Natural killer cell (primary cell): Measurements from ENCODE around the gene PPP5C. TPM values are rescaled to one million over a fixed set of nuclear protein-coding genes. Genes with fewer than 3 reads are reported as not detected.

Source experiments
- ATAC-seq, 3 donors: fragments of 150-1000 bp in 2 of 3; fragments of 200-7000 bp in 1 of 3; cut with Tn5 transposase; 1 replicate in 1 of 3; 2 replicates in 2 of 3; pipeline ENCODE4 v1.10.0; 2021; ENCODE audit warnings: mild to moderate bottlenecking in 2 of 3, moderate library complexity in 2 of 3
- DNase-seq, 2 donors: peaks; one replicate each; pipeline versions ENCODE4 v3.0.0 to v3.0.0-alpha.2; 2013 to 2021; ENCODE audit warnings: mixed read lengths in 1 of 2
- H3K27ac ChIP-seq: one replicate; pipeline ENCODE4 v1.5.1; 2013; ENCODE audit warnings: mild to moderate bottlenecking, low read length
- H3K27me3 ChIP-seq: one replicate; pipeline ENCODE4 v1.6.1; 2013; ENCODE audit warnings: low read length; ENCODE audit not compliant: control insufficient read depth, insufficient read depth
- H3K36me3 ChIP-seq: one replicate; pipeline ENCODE4 v1.6.1; 2013; ENCODE audit warnings: low read length; ENCODE audit not compliant: control insufficient read depth, insufficient read depth
- H3K4me1 ChIP-seq: one replicate; pipeline ENCODE4 v1.6.1; 2013; ENCODE audit warnings: low read length; ENCODE audit not compliant: control insufficient read depth, insufficient read depth
- H3K4me3 ChIP-seq: one replicate; pipeline ENCODE4 v1.5.1; 2013; ENCODE audit warnings: low read length
- H3K9me3 ChIP-seq: one replicate; pipeline ENCODE4 v1.6.1; 2013; ENCODE audit warnings: low read length; ENCODE audit not compliant: control insufficient read depth, insufficient read depth
- H3K27ac Mint-ChIP-seq, 2 donors: one replicate each; pipeline ENCODE4 v1.8.0; 2022; ENCODE audit warnings: mild to moderate bottlenecking in 2 of 2, mixed read lengths in 2 of 2, moderate library complexity in 1 of 2
- H3K27me3 Mint-ChIP-seq, 2 donors: one replicate each; pipeline ENCODE4 v1.8.0; 2022; ENCODE audit warnings: low read depth in 2 of 2, mixed read lengths in 2 of 2
- H3K36me3 Mint-ChIP-seq: one replicate; pipeline ENCODE4 v1.8.0; 2022; ENCODE audit warnings: mixed read lengths
- H3K4me1 Mint-ChIP-seq, 2 donors: one replicate each; pipeline ENCODE4 v1.8.0; 2022; ENCODE audit warnings: mixed read lengths in 2 of 2
- H3K4me3 Mint-ChIP-seq: one replicate; pipeline ENCODE4 v1.8.0; 2022; ENCODE audit warnings: mild to moderate bottlenecking, moderate library complexity, mixed read lengths
- H3K9me3 Mint-ChIP-seq, 2 donors: one replicate each; pipeline ENCODE4 v1.8.0; 2022; ENCODE audit warnings: mixed read lengths in 2 of 2
- WGBS: methylation state at CpG from one replicate; pipeline ENCODE4 v1.1.7; 2013; ENCODE audit warnings: missing lambda C conversion rate; ENCODE audit not compliant: insufficient coverage; 5-methylcytosine and 5-hydroxymethylcytosine counted together
- intact Hi-C: fragments of 100-400 bp; cut with micrococcal nuclease; formaldehyde crosslinking; loops from one replicate; pipeline ENCODE4 v1.14.2; 2022
- total RNA-seq, 4 donors: library from RNA; stranded (reverse); fragments of 120-200 nt in 1 of 4; gene quantifications; one replicate each; pipeline versions ENCODE4 v1.2.3 to v1.2.4, GENCODE V29; 2013 to 2022
- TF ChIP-seq, protein P1 (sequence below): fragments of 200-600 bp; IDR thresholded peaks from one replicate; pipeline ENCODE4 v1.8.0; 2022; ENCODE audit warnings: antibody characterized with exemption

The PPP5C gene
- total RNA-seq, 3 donors from 2014 or later (not counting 1 experiment from before 2014, with no cell fraction given), result 95.4 to 106 (median 98.4) TPM

GRCh38 chr19:46353730-46354528, 7.0 kb downstream of the PPP5C start:
- H3K36me3 Mint-ChIP-seq, result no peaks in the 10 kb centered on the region
- no peak overlapping the region for H3K27ac ChIP-seq
- peak overlapping the region in 1 of 2 donors; percentile 42 for H3K27ac Mint-ChIP-seq
- peaks cover 45 to 86% of the 10 kb centered on the region in 2 donors for H3K4me1 Mint-ChIP-seq
- no peaks in the 10 kb centered on the region for H3K27me3 ChIP-seq
- peaks cover 83% of the 10 kb centered on the region for H3K4me1 ChIP-seq
- no peaks in the 10 kb centered on the region for H3K27me3 Mint-ChIP-seq
- H3K9me3 ChIP-seq, result no peaks in the 10 kb centered on the region
- 94% methylated on average over 28 of the region's 28 CpGs for WGBS
- no peak overlapping the region for H3K4me3 Mint-ChIP-seq
- no peak for ATAC-seq
- no peak overlapping the region for H3K4me3 ChIP-seq
- TF ChIP-seq, protein P1, sequence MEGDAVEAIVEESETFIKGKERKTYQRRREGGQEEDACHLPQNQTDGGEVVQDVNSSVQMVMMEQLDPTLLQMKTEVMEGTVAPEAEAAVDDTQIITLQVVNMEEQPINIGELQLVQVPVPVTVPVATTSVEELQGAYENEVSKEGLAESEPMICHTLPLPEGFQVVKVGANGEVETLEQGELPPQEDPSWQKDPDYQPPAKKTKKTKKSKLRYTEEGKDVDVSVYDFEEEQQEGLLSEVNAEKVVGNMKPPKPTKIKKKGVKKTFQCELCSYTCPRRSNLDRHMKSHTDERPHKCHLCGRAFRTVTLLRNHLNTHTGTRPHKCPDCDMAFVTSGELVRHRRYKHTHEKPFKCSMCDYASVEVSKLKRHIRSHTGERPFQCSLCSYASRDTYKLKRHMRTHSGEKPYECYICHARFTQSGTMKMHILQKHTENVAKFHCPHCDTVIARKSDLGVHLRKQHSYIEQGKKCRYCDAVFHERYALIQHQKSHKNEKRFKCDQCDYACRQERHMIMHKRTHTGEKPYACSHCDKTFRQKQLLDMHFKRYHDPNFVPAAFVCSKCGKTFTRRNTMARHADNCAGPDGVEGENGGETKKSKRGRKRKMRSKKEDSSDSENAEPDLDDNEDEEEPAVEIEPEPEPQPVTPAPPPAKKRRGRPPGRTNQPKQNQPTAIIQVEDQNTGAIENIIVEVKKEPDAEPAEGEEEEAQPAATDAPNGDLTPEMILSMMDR, result no peak
- H3K36me3 ChIP-seq, result peaks cover 35% of the 10 kb centered on the region
- intact Hi-C loops, result no loop called here
- DNase-seq, result no peak
- no peaks in the 10 kb centered on the region for H3K9me3 Mint-ChIP-seq

DNA sequence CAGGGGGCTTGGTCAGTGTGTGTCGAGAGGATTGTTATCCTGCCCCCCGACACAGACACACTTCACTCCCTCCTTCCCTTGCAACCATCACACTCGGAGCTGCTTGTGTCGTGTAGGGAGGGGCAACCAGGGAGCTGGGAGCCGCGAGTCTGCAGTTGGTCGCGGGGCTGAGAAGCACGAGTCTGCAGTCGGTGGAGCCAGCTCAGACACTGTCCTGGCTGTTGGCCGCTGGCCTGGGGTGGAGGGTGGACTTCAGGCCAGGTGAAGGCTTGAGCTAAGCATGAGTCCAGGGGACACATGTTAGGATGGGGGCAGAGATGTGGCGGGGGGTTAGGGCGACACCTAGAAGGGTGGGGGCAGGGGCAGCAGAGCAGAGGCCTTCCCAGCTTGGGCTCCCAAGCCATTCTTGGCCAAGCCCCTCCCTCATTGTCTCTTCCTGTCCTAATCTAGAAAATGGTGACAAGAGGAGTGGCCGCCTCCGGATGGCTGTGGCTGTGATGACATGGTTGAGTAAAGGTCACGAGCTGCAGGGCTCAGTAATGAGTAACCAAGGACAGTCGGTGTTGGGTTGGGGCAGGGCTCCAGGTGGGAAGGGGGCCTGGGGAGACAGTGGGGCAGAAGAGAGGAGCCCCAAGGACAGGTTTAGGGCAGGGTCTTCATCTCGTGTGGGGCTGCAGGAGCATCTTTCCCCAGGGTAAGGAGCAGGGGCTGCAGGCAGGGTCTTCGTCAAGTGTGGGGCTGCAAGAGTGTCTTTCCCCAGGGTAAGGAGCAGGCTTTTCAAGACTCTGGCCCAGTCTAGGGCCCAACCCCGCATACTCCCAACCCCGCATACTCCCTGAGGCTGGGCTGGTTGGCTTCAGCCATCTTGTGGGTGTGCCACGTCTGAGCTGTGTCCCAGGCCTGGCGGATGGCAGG, 8.6 kb downstream of the PPP5C start:
- H3K27me3 Mint-ChIP-seq, result no peaks in the 10 kb centered on the region
- 88% methylated on average over 21 of the region's 23 CpGs for WGBS
- H3K36me3 Mint-ChIP-seq, result no peaks in the 10 kb centered on the region
- H3K9me3 Mint-ChIP-seq, result no peaks in the 10 kb centered on the region
- TF ChIP-seq, protein P1, result no peak
- Histone ChIP-seq H3K27ac (no peak overlapping the region), H3K9me3 (no peaks in the 10 kb centered on the region), H3K36me3 (peaks cover 35% of the 10 kb centered on the region), H3K27me3 (no peaks in the 10 kb centered on the region), H3K4me1 (peaks cover 70% of the 10 kb centered on the region), H3K4me3 (no peak overlapping the region)
- H3K4me1 Mint-ChIP-seq, result peaks cover 31 to 72% of the 10 kb centered on the region in 2 donors
- peak overlapping the region; percentile 16 to 87 for H3K27ac Mint-ChIP-seq
- intact Hi-C loops, result no loop called here
- ATAC-seq (peak in 1 of 3 donors; percentile 46), DNase-seq (no peak)
- no peak overlapping the region for H3K4me3 Mint-ChIP-seq

DNA sequence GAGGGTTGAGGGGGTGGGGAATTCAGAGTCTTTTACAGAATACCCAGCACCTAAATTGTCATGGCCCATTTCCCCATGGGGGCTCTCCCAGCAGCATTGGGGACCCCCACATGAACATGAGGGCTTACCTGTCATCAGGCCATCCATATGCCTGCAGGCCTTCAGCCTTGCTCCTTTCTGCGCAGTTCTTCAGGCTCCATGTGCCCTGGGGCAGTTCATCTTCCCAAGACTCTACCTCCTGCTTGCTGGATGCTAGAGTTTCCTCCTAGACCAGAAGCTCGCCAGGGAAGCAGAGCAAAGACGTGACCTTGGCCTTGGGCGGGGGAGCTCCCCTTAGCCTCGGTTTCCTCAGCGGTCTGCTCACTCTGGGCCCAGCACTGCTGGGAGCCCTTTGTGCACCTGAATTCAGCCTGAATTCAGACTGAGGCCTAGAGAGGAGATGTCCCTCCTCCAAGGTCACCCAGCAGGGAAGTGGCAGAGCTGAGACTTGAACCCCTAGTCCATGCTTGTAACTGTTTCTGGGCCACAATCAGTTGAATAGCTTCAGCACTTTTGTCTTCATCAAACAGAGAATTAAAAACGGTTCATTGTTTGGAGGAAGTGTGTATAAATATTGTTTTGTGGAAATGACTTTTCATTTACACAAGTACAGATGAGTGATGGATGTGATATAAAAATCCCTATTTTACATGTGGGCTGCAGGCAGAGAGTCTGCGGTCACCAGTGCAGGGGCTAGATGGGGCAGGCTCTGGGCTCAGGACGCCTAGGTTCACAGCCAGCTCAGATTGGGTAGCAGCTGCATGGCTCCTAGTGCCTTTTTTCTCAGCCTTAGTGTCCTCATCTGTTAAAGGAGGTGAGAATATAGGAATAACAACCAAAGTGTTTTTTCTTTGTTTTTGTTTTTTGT, 9.5 kb downstream of the PPP5C start:
- Mint-ChIP-seq H3K27me3 (no peaks in the 10 kb centered on the region), H3K9me3 (no peaks in the 10 kb centered on the region), H3K4me1 (peaks cover 27 to 68% of the 10 kb centered on the region in 2 donors), H3K36me3 (no peaks in the 10 kb centered on the region), H3K27ac (peak overlapping the region; percentile 48 to 87), H3K4me3 (no peak overlapping the region)
- Histone ChIP-seq H3K27ac (no peak overlapping the region), H3K4me3 (no peak overlapping the region), H3K27me3 (no peaks in the 10 kb centered on the region), H3K36me3 (peaks cover 35% of the 10 kb centered on the region), H3K9me3 (no peaks in the 10 kb centered on the region), H3K4me1 (peaks cover 69% of the 10 kb centered on the region)
- intact Hi-C loops, result no loop called here
- no peak for ATAC-seq
- no peak for DNase-seq
- TF ChIP-seq, protein P1, result no peak
- 88% methylated on average over 9 of the region's 9 CpGs for WGBS
